ENCODE results near the gene NME7.

NME7 gene

DNA sequence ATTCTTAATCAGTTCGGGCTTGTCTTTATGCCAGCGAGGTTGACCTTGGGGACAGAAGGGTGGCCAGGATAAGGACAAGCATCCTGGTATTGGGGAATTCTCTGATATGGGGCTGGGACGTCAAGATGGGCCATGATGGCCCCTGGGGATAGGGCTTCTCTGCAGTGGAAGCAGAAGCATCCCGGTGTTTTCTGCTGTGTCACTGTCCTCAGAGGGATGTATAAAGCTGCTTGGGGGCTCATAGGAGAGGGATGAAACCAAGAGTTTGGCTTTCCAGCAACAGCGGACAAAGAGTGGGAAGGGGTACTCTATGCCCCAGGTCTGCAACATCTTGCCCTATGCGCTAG, 262.5 kb downstream of the NME7 start:
- ChIA-PET POLR2A (interaction anchor here (0.6 to 1.2 kb wide), 2 partner anchors 502 to 865 kb away, joined by 5 to 9 read pairs; no protein-coding TSS in a partner anchor), CTCF (interaction anchor here (0.6 kb wide), 1 partner anchor 87 kb away, joined by 3 read pairs; no protein-coding TSS in a partner anchor)
- H3K4me3 ChIP-seq (ENCODE audit: low read depth, low read length) = no peak overlapping the region
- H3K36me3 ChIP-seq (ENCODE audit: control insufficient read depth in 2 of 2, insufficient read depth in 1 of 2, low read length in 2 of 2) = no peaks in the 10 kb centered on the region
- no peak for TF ChIP-seq ZNF610 (tag by site-specific recombination; IDR thresholded peaks at IDR 0.05; ENCODE audit: borderline replicate concordance)
- TF ChIP-seq EGR2 (tag by site-specific recombination; IDR thresholded peaks at IDR 0.05; ENCODE audit: low read depth) = no peak
- TF ChIP-seq ZNF514 (tag by site-specific recombination; IDR thresholded peaks at IDR 0.05) = no peak
- no peak for TF ChIP-seq ZNF560 (tag by site-specific recombination; IDR thresholded peaks at IDR 0.05; ENCODE audit: borderline replicate concordance)
- no peak for TF ChIP-seq ZNF223 (tag by site-specific recombination; IDR thresholded peaks at IDR 0.05)
- H3K27ac ChIP-seq (ENCODE audit: extremely low read depth, low read depth, low read length) = peak overlapping the region; percentile 93; the same call in 1 of the 2 replicates
- H3K9me3 ChIP-seq (ENCODE audit: control insufficient read depth, insufficient read depth, low read depth, low read length) = no peaks in the 10 kb centered on the region
- peaks cover 28% of the 10 kb centered on the region for H3K4me1 ChIP-seq (ENCODE audit: control insufficient read depth, insufficient read depth, low read length)

DNA sequence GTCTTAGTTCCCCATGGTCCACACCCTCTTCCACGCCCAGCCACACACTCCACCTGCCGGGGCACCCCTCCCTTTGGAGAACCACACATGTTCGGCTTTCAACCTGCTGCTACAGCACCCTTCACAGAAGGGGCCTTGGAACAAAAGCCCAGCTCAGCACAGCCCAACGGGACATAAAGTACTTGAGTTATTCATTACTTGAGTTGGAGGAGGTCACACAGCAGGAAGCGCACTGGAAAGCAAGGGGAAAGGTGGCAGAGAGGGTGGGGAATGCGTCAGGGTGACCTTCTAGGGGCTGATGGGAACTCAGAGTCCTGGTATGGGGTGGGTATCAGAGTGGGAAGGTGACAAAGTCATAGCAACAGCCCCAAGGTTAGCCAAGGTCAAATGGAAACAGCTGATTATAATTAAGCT, 264.1 kb downstream of the NME7 start:
- Histone ChIP-seq H3K4me3 (ENCODE audit: low read depth, low read length) (no peak overlapping the region), H3K9me3 (ENCODE audit: control insufficient read depth, insufficient read depth, low read depth, low read length) (no peaks in the 10 kb centered on the region), H3K27ac (ENCODE audit: extremely low read depth, low read depth, low read length) (no peak overlapping the region), H3K4me1 (ENCODE audit: control insufficient read depth, insufficient read depth, low read length) (peaks cover 21% of the 10 kb centered on the region), H3K36me3 (ENCODE audit: control insufficient read depth in 2 of 2, insufficient read depth in 1 of 2, low read length in 2 of 2) (no peaks in the 10 kb centered on the region)
- CTCF ChIA-PET = interaction anchor here (1.3 kb wide), 1 partner anchor 500 kb away, joined by 3 read pairs; no protein-coding TSS in a partner anchor
- TF ChIP-seq KLF1 (tag by site-specific recombination; IDR thresholded peaks at IDR 0.05) (peak; percentile 84), ZFP69B (tag by site-specific recombination; IDR thresholded peaks at IDR 0.05) (no peak), ZNF792 (tag by site-specific recombination; IDR thresholded peaks at IDR 0.05) (no peak), ZNF558 (tag by site-specific recombination; IDR thresholded peaks at IDR 0.05) (no peak), ZNF449 (tag by site-specific recombination; IDR thresholded peaks at IDR 0.05) (peak; percentile 96), ZNF544 (tag by site-specific recombination; IDR thresholded peaks at IDR 0.05) (no peak), ZNF274 (IDR thresholded peaks at IDR 0.05; ENCODE audit: low read length) (no peak), ZNF274 (tag by site-specific recombination; IDR thresholded peaks at IDR 0.05; ENCODE audit: borderline replicate concordance) (no peak), ZNF513 (tag by site-specific recombination; IDR thresholded peaks at IDR 0.05) (no peak)
- POLR2A ChIA-PET = interaction anchor here (0.8 to 1.0 kb wide), 2 partner anchors 9 to 329 kb away, joined by 3 to 4 read pairs; no protein-coding TSS in a partner anchor

- TF ChIP-seq GLI2 (tag by site-specific recombination; IDR thresholded peaks at IDR 0.05; ENCODE audit: borderline replicate concordance, low read depth) = no peak
- TF ChIP-seq ZNF350 (tag by site-specific recombination; IDR thresholded peaks at IDR 0.05) = no peak
- TF ChIP-seq ZFP3 (tag by site-specific recombination; IDR thresholded peaks at IDR 0.05; ENCODE audit: low read depth) = no peak
- no peak for TF ChIP-seq ZNF624 (tag by site-specific recombination; IDR thresholded peaks at IDR 0.05)
- TF ChIP-seq ZNF132 (tag by site-specific recombination; IDR thresholded peaks at IDR 0.05; ENCODE audit: borderline replicate concordance) = no peak
- TF ChIP-seq KLF10 (tag by site-specific recombination; IDR thresholded peaks at IDR 0.05) = no peak
- TF ChIP-seq MZF1 (tag by site-specific recombination; IDR thresholded peaks at IDR 0.05; ENCODE audit: borderline replicate concordance) = no peak
- TF ChIP-seq SCRT1 (tag by site-specific recombination; IDR thresholded peaks at IDR 0.05; ENCODE audit: borderline replicate concordance) = no peak
- no peak for TF ChIP-seq ZNF670 (tag by site-specific recombination; IDR thresholded peaks at IDR 0.05; ENCODE audit: low read depth)
- TF ChIP-seq SP7 (tag by site-specific recombination; IDR thresholded peaks at IDR 0.05) = no peak
- no peak for TF ChIP-seq ZSCAN16 (tag by site-specific recombination; IDR thresholded peaks at IDR 0.05)
- no peak for TF ChIP-seq ZBTB17 (tag by site-specific recombination; IDR thresholded peaks at IDR 0.05)
- TF ChIP-seq ZNF791 (tag by site-specific recombination; IDR thresholded peaks at IDR 0.05) = no peak
- TF ChIP-seq ZFP69B (tag by site-specific recombination; IDR thresholded peaks at IDR 0.05) = no peak
- TF ChIP-seq ZNF140 (tag by site-specific recombination; IDR thresholded peaks at IDR 0.05) = no peak
- no peak for TF ChIP-seq ZNF768 (tag by site-specific recombination; IDR thresholded peaks at IDR 0.05)
- Histone ChIP-seq H3K4me1 (ENCODE audit: control insufficient read depth, insufficient read depth, low read length) (peaks cover 17% of the 10 kb centered on the region), H3K9me3 (ENCODE audit: control insufficient read depth, insufficient read depth, low read depth, low read length) (no peaks in the 10 kb centered on the region), H3K36me3 (ENCODE audit: control insufficient read depth in 2 of 2, insufficient read depth in 1 of 2, low read length in 2 of 2) (no peaks in the 10 kb centered on the region), H3K27ac (ENCODE audit: extremely low read depth, low read depth, low read length) (no peak overlapping the region), H3K4me3 (ENCODE audit: low read depth, low read length) (no peak overlapping the region)
- ChIA-PET POLR2A (interaction anchor here (1.0 kb wide), 1 partner anchor 328 kb away, joined by 4 read pairs; no protein-coding TSS in a partner anchor), CTCF (interaction anchor here (1.3 kb wide), 1 partner anchor 500 kb away, joined by 3 read pairs; no protein-coding TSS in a partner anchor)
These were observed 264.6 kb downstream of the NME7 start for GRCh38 chr1:169103002-169103401.

Data from HEK293 (cell line).